Caco-2 (cell line): ENCODE data around the gene ACYP2. TPM values are rescaled to one million over a fixed set of nuclear protein-coding genes. Genes with fewer than 3 reads are reported as not detected.

Source experiments
- BruUV-seq: library from RNA; stranded (reverse); fragments of 400-500 nt; replicated peaks from 2 replicates; lab custom pipeline; 2021; lab: Mats Ljungman, UMichigan
- CTCF ChIA-PET: fragments of 300-600 bp; sonication (Branson Sonifier 250); formaldehyde crosslinking; loops from one replicate; lab custom pipeline; 2022; ENCODE audit warnings: antibody characterized with exemption; lab: Charles Lee
- POLR2A ChIA-PET: fragments of 300-600 bp; sonication (Branson Sonifier 250); formaldehyde crosslinking; loops from one replicate; lab custom pipeline; 2022; ENCODE audit warnings: antibody characterized with exemption; lab: Charles Lee
- DNase-seq, 2 experiments: peaks; one replicate each; pipeline versions ENCODE4 v3.0.0 to v3.0.0-alpha.2; 2020 to 2022
- H3K27me3 ChIP-seq: replicated peaks from 2 replicates; pipeline ENCODE4 v1.6.0; 2011; ENCODE audit warnings: low read length; ENCODE audit not compliant: control insufficient read depth, insufficient read depth
- H3K36me3 ChIP-seq: 2 replicates; pipeline ENCODE4 v1.5.1; 2011; ENCODE audit warnings: low read length; ENCODE audit not compliant: control insufficient read depth, insufficient read depth
- H3K4me1 ChIP-seq: fragments of 250-450 bp; sonication (Bioruptor Pico); 2 replicates; pipeline ENCODE4 v1.5.1; 2020; ENCODE audit warnings: mild to moderate bottlenecking
- H3K4me3 ChIP-seq: 2 replicates; pipeline ENCODE4 v1.5.1; 2011; ENCODE audit warnings: low read depth, mild to moderate bottlenecking, control low read depth, low read length
- H3K9me3 ChIP-seq: fragments of 250-450 bp; sonication (Bioruptor Pico); 2 replicates; pipeline ENCODE4 v1.5.1; 2020; ENCODE audit warnings: mild to moderate bottlenecking, moderate library complexity
- H3K27ac Mint-ChIP-seq: one replicate; pipeline ENCODE4 v1.8.0; 2022; ENCODE audit warnings: mixed read lengths; ENCODE audit not compliant: unreplicated experiment
- H3K27me3 Mint-ChIP-seq: one replicate; pipeline ENCODE4 v1.8.0; 2022; ENCODE audit warnings: mixed read lengths; ENCODE audit not compliant: insufficient read depth, unreplicated experiment
- H3K36me3 Mint-ChIP-seq: one replicate; pipeline ENCODE4 v1.8.0; 2022; ENCODE audit warnings: mild to moderate bottlenecking, mixed read lengths; ENCODE audit not compliant: insufficient read depth, unreplicated experiment
- H3K4me1 Mint-ChIP-seq: one replicate; pipeline ENCODE4 v1.8.0; 2022; ENCODE audit warnings: low read depth, mixed read lengths; ENCODE audit not compliant: unreplicated experiment
- H3K4me3 Mint-ChIP-seq: one replicate; pipeline ENCODE4 v1.8.0; 2022; ENCODE audit warnings: mild to moderate bottlenecking, moderate library complexity, mixed read lengths; ENCODE audit not compliant: unreplicated experiment
- H3K9me3 Mint-ChIP-seq: one replicate; pipeline ENCODE4 v1.8.0; 2022; ENCODE audit warnings: mixed read lengths; ENCODE audit not compliant: unreplicated experiment
- intact Hi-C: fragments of 100-400 bp; cut with micrococcal nuclease; formaldehyde crosslinking; loops from one replicate; pipeline ENCODE4 v1.10.0; 2022; ENCODE audit not compliant: unreplicated experiment
- total RNA-seq: library from RNA; stranded (reverse); gene quantifications from 2 replicates; pipeline ENCODE4 v1.2.3, GENCODE V29; 2022
- TF ChIP-seq, protein P1 (sequence below), 2 experiments: fragments of 200-600 bp in 1 of 2; IDR thresholded peaks; 1 replicate in 1 of 2; 2 replicates in 1 of 2; pipeline versions ENCODE4 v1.5.1 to v1.8.0; 2011 to 2022; ENCODE audit warnings: antibody characterized with exemption in 1 of 2, control low read depth in 1 of 2, inconsistent platforms in 1 of 2, low read depth in 1 of 2, low read length in 1 of 2, mild to moderate bottlenecking in 1 of 2, moderate library complexity in 1 of 2; ENCODE audit not compliant: insufficient read depth in 1 of 2, severe bottlenecking in 1 of 2, unreplicated experiment in 1 of 2

Gene ACYP2
- total RNA-seq, 1 experiment from 2014 or later, result 4.1 TPM

DNA sequence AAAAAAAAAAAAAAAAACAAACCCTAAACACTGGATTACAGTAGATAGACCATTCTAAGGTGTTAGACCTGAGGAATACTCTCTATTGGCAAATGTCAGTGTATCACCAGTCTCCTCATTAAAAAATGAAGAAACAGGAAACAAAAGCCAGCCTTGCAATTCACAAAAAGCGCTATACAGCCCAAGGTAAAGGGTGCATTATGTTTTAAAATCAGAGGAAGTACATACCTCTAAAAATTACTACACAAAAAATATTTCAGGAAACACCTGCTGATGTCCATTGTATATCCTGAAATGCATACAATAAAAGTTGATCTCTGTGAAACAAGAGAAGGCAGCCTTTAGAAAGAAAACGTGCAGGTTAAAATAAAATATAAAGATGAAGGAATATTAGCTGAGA, 195.5 kb downstream of the ACYP2 start:
- POLR2A ChIA-PET, result no interaction called here
- no peaks in the 10 kb centered on the region for H3K4me1 ChIP-seq
- H3K27me3 Mint-ChIP-seq, result no peaks in the 10 kb centered on the region
- H3K36me3 ChIP-seq, result no peaks in the 10 kb centered on the region
- BruUV-seq, result no TSS peak
- TF ChIP-seq, protein P1, sequence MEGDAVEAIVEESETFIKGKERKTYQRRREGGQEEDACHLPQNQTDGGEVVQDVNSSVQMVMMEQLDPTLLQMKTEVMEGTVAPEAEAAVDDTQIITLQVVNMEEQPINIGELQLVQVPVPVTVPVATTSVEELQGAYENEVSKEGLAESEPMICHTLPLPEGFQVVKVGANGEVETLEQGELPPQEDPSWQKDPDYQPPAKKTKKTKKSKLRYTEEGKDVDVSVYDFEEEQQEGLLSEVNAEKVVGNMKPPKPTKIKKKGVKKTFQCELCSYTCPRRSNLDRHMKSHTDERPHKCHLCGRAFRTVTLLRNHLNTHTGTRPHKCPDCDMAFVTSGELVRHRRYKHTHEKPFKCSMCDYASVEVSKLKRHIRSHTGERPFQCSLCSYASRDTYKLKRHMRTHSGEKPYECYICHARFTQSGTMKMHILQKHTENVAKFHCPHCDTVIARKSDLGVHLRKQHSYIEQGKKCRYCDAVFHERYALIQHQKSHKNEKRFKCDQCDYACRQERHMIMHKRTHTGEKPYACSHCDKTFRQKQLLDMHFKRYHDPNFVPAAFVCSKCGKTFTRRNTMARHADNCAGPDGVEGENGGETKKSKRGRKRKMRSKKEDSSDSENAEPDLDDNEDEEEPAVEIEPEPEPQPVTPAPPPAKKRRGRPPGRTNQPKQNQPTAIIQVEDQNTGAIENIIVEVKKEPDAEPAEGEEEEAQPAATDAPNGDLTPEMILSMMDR (IDR thresholded peaks at IDR 0.05; ENCODE audit: insufficient read depth in 1 of 2, low read depth in 1 of 2, low read length in 1 of 2, severe bottlenecking in 1 of 2, unreplicated experiment in 1 of 2), result no peak
- H3K9me3 ChIP-seq, result no peaks in the 10 kb centered on the region
- CTCF ChIA-PET, result no interaction called here
- H3K4me3 Mint-ChIP-seq, result no peak overlapping the region
- no peaks in the 10 kb centered on the region for H3K4me1 Mint-ChIP-seq
- H3K4me3 ChIP-seq, result no peak overlapping the region
- no peak overlapping the region for H3K27ac Mint-ChIP-seq
- no peaks in the 10 kb centered on the region for H3K9me3 Mint-ChIP-seq
- no peaks in the 10 kb centered on the region for H3K27me3 ChIP-seq
- intact Hi-C loops, result no loop called here
- DNase-seq, result no peak
- no peaks in the 10 kb centered on the region for H3K36me3 Mint-ChIP-seq

DNA sequence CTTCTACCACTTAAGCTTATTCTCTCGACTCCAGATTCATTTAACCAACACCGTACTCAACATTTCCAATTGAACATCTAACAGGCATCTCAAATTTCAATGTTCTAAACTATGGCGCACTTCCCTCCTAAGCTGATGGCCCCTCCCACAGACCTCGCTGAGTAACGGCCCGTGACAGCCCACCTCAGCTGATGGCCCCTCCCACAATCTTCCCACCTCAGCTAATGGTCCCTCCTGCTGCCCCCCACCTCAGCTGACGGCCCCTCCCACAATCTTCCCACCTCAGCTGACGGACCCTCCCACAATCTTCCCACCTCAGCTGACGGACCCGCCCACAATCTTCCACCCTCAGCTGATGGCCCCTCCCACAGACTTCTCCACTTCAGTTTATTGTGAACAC, 197.7 kb downstream of the ACYP2 start:
- ChIA-PET POLR2A (no interaction called here), CTCF (no interaction called here)
- peaks cover 4% of the 10 kb centered on the region; the same call in 1 of the 2 replicates for H3K9me3 ChIP-seq
- intact Hi-C loops, result no loop called here
- H3K27me3 Mint-ChIP-seq, result no peaks in the 10 kb centered on the region
- no TSS peak for BruUV-seq
- TF ChIP-seq, protein P1 (IDR thresholded peaks at IDR 0.05; ENCODE audit: insufficient read depth in 1 of 2, low read depth in 1 of 2, low read length in 1 of 2, severe bottlenecking in 1 of 2, unreplicated experiment in 1 of 2), result no peak
- H3K36me3 ChIP-seq, result no peaks in the 10 kb centered on the region
- H3K4me1 Mint-ChIP-seq, result no peaks in the 10 kb centered on the region
- no peak overlapping the region for H3K4me3 ChIP-seq
- DNase-seq, result no peak
- H3K9me3 Mint-ChIP-seq, result no peaks in the 10 kb centered on the region
- H3K27ac Mint-ChIP-seq, result no peak overlapping the region
- no peaks in the 10 kb centered on the region for H3K36me3 Mint-ChIP-seq
- H3K27me3 ChIP-seq, result no peaks in the 10 kb centered on the region
- H3K4me3 Mint-ChIP-seq, result no peak overlapping the region
- H3K4me1 ChIP-seq, result no peaks in the 10 kb centered on the region

GRCh38 chr2:54317973-54318372, 202.6 kb downstream of the ACYP2 start:
- H3K36me3 Mint-ChIP-seq, result no peaks in the 10 kb centered on the region
- Histone ChIP-seq H3K4me3 (no peak overlapping the region), H3K9me3 (peaks cover 4% of the 10 kb centered on the region; the same call in 1 of the 2 replicates), H3K27me3 (no peaks in the 10 kb centered on the region), H3K4me1 (no peaks in the 10 kb centered on the region), H3K36me3 (no peaks in the 10 kb centered on the region)
- POLR2A ChIA-PET, result no interaction called here
- DNase-seq, result no peak
- no peaks in the 10 kb centered on the region for H3K4me1 Mint-ChIP-seq
- CTCF ChIA-PET, result no interaction called here
- peaks cover 3% of the 10 kb centered on the region for H3K27me3 Mint-ChIP-seq
- intact Hi-C loops, result no loop called here
- no peak overlapping the region for H3K4me3 Mint-ChIP-seq
- TF ChIP-seq, protein P1 (IDR thresholded peaks at IDR 0.05; ENCODE audit: insufficient read depth in 1 of 2, low read depth in 1 of 2, low read length in 1 of 2, severe bottlenecking in 1 of 2, unreplicated experiment in 1 of 2), result no peak
- H3K27ac Mint-ChIP-seq, result no peak overlapping the region
- H3K9me3 Mint-ChIP-seq, result no peaks in the 10 kb centered on the region
- BruUV-seq, result no TSS peak
